SIG-M5 (cell line): ENCODE measurements around the gene NRP1.

Experiments
- DNase-seq: peaks from one replicate; lab custom pipeline; 2025; lab: John Stamatoyannopoulos, UW

NRP1 gene

GRCh38 chr10:33349268-33349667 is 14.8 kb upstream of the NRP1 start:
- no peak for DNase-seq

- no peak for DNase-seq
Observed at GRCh38 chr10:33347211-33347610, 12.7 kb upstream of the NRP1 start.

GRCh38 chr10:33345236-33345635 is 10.8 kb upstream of the NRP1 start:
- no peak for DNase-seq

GRCh38 chr10:33344676-33345075 is 10.2 kb upstream of the NRP1 start:
- no peak for DNase-seq

- DNase-seq, result no peak
Observed at GRCh38 chr10:33341637-33342036, 7.2 kb upstream of the NRP1 start.

- no peak for DNase-seq
Observed at GRCh38 chr10:33337326-33337957, 3.0 kb upstream of the NRP1 start.

GRCh38 chr10:33336582-33337325 is 2.3 kb upstream of the NRP1 start:
- no peak for DNase-seq

GRCh38 chr10:33335801-33336581 is 1.5 kb upstream of the NRP1 start:
- DNase-seq, result no peak

- no peak for DNase-seq
Observed at GRCh38 chr10:33335551-33335800, 1.0 kb upstream of the NRP1 start.

GRCh38 chr10:33334805-33335550 is 511 bp upstream of the NRP1 start:
- DNase-seq, result no peak

GRCh38 chr10:33333260-33334101 is 986 bp downstream of the NRP1 start:
- DNase-seq, result no peak

- no peak for DNase-seq
Observed at GRCh38 chr10:33332183-33333065, 2.0 kb downstream of the NRP1 start.

GRCh38 chr10:33331379-33331694 is 3.1 kb downstream of the NRP1 start:
- DNase-seq, result no peak

- DNase-seq, result no peak
Observed at GRCh38 chr10:33330543-33331378, 3.7 kb downstream of the NRP1 start.

GRCh38 chr10:33329178-33329577 is 5.3 kb downstream of the NRP1 start:
- DNase-seq, result no peak

GRCh38 chr10:33328253-33328652 is 6.2 kb downstream of the NRP1 start:
- no peak for DNase-seq

GRCh38 chr10:33327751-33328150 is 6.7 kb downstream of the NRP1 start:
- DNase-seq, result no peak

- DNase-seq, result no peak
Observed at GRCh38 chr10:33326933-33327332, 7.5 kb downstream of the NRP1 start.

- no peak for DNase-seq
Observed at GRCh38 chr10:33325929-33326328, 8.5 kb downstream of the NRP1 start.

- DNase-seq, result no peak
Observed at GRCh38 chr10:33323721-33324120, 10.7 kb downstream of the NRP1 start.
